Measurements from ENCODE around the gene CLSTN3.

CLSTN3 gene

GRCh38 chr12:7128681-7129286, 1.4 kb upstream of the CLSTN3 start, which contains the start of gene RBP5:
RBP5 (minus strand) TSS chr12:7128889; CDS start chr12:7128775, 114 bp downstream.
- DNase-seq = no peak

GRCh38 chr12:7129287-7129871, 792 bp upstream of the CLSTN3 start:
- no peak for DNase-seq

DNA sequence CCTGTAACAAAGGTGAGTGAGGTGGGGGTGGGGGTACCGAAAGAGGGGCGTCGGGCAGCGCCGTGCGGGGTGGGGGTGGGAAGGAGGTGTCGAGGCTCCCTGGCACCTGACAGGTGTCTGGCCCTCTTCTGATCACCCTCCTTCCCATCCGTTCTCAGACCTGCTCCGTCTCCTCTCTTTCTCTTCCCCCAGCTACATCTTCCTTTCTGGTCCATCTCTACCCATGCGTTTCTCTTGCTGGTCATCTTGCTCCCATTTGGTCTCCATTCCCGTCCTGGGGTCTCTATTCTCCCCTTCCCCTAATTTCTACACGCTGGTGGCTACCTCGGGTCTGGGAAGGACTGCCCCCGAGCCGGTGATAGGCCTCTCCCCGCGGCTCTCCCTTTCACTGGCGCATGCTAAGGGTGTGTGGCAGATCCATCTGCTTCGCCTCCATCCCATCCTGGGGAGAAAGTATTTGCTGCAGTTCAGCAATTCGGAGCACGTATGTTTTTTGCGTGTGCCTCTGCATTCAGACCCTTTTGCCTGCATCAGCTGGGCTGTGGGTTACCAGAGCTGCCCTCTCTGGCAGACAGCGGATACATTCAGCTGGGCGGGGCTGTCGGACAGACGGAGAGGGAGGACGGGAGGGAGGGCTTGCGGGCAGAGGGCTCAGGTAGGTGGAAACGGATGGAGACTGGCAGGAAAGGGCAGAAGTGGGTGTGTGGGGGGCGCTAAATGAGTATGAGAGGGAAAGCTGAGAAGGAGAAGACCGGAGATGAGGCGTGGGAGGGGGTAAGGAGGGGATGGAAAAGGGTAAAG, 730 bp downstream of the CLSTN3 start:
- no peak for DNase-seq

DNA sequence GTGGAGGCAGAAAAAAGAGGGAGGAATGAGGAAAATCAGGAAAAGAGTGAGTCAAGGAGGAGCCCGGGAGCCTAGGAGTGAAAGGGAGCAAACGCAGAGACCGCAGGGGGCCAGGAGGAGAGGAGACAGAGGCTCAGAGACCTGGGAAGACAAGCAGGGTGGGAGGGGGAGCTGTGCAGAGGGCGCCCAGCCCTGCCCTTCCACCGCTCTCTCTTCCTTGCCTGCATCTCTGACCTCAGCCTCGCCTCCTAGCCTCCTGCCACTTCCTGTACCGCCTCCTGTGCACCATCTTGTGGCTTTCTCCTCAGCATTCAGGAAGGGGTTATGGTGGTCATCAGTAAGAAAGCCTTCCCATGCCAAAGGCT, 1.3 kb downstream of the CLSTN3 start:
- DNase-seq = no peak

- no peak for DNase-seq
Measured at GRCh38 chr12:7134396-7135166, 4.4 kb downstream of the CLSTN3 start.

GRCh38 chr12:7136071-7136470, 5.9 kb downstream of the CLSTN3 start:
- no peak for DNase-seq

GRCh38 chr12:7136676-7137075, 6.5 kb downstream of the CLSTN3 start:
- DNase-seq = no peak

DNA sequence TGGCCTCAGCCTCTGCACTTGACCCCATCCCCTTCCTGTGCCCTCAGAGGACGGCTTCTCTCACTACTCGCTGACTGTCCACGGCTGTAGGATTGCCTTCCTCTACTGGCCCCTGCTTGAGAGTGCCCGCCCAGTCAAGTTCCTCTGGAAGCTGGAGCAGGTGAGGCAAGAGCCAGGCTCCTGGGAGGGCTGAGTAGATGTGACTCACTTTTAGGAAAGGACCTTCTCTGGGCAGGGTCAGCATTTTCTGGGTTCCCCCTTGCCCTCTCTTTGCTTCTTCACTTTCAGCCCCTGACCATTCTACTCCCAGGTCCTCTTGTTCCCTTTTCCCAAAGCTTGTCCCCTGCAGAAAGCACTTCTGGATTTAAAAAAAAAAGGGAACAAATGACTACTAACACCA, 7.7 kb downstream of the CLSTN3 start:
- no peak for DNase-seq

DNA sequence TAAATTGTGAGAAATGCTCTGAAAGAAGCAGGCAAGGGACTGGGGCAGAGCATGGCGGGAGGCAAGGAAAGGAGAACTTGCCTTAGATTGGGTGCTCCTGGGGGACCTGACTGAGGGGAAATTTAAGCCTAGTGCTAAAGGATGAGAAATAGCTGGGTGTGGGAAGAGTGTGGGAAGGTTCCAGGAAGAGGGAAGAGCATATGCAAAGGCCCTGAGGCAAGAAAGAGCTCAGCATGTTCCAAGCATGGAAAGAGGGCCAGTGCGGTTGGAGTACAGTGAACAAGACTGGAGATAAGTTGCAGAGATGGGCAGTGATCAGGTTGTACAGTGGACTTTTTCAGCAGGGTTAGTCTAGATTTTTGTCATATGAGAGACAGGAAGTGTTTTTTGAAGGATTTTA, 9.0 kb downstream of the CLSTN3 start:
- no peak for DNase-seq

- no peak for DNase-seq
Measured at GRCh38 chr12:7141351-7142005, 11.3 kb downstream of the CLSTN3 start.

DNA sequence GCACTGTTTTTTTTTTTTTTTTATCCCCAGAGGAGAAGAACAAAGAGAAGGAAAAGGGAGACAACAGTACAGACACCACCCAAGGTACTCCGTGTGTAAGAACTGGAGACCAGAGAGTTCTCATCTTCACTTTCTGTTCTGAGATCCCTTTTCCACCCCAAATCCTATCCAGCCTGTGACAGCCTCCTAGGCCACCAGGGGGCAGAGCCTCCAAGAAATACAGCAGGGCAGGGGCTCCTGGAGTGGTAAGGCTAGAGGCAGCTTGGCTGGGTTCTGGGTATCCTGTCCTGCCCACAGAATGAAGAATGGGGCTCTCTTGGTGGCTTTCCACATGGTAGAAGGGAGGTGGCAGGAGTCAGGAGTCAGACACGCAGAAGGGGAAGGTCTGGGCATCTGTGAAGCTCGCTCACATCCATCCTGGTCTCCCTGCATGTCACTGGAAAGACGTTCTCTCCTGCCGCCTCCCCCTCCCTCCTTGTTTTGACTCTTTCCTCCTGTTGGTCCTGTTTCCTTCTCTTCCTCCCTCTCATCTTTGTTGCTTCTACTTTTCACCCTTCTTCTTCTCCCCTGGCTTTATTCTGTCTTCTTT, 12.0 kb downstream of the CLSTN3 start:
- no peak for DNase-seq

DNA sequence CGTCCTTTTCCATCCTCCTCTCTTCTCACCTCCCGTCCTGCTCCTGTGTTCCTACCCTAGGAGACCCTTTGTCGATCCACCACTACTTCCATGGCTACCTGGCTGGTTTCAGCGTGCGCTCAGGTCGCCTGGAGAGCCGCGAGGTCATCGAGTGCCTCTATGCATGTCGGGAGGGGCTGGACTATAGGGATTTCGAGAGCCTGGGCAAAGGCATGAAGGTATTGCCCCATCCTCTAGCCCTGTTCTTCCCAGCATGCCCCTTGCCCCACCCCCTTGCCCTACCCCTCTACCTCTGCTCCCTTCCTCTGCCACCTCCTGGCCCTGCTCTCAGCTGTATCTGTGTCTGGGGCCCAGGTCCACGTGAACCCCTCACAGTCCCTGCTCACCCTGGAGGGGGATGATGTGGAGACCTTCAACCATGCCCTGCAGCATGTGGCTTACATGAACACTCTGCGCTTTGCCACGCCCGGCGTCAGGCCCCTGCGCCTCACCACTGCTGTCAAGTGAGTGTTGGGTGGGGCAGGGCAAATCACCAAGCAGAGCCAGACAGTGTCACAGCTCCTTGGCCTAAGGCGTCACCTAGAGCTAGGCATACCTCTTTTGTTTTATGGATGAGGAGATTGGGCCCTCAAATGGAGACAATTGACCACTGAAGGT, 12.8 kb downstream of the CLSTN3 start:
- no peak for DNase-seq

- DNase-seq = no peak
Measured at GRCh38 chr12:7143564-7143963, 13.4 kb downstream of the CLSTN3 start.

DNA sequence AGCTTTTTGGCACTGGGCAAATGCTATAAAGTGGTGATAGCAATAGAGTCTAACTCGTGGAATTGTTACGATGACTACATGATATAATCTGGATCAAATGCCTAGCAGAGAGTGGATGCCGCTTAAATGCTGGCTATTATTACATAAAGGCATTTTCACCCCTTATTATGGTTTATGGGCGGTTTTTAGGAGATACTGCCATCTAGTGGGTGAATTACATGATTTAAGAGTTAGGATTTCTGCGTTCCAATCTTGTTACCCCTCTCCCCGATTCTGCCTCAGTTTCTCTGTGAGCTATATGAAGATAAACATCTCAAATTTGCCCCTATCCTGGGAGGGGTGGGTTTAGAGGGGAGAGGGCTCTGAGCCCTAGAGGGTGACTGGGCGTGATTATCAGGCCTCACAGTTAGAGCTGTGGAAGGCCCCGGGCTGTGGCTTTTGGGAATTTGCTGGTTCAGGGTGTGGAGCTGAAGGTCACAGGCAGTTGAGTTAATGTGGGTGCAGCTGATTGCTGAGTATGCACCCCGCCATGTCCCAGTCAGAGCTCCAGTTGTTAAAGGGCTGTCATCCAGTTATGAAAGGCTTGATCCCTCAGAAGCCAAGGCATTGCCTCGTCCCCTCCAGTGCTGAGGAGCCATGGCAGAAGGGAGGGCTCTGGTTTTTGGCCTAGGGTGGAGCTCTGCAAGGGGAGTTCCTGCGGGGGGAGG, 14.4 kb downstream of the CLSTN3 start:
- no peak for DNase-seq

- DNase-seq = no peak
Measured at GRCh38 chr12:7145671-7146070, 15.5 kb downstream of the CLSTN3 start.

DNA sequence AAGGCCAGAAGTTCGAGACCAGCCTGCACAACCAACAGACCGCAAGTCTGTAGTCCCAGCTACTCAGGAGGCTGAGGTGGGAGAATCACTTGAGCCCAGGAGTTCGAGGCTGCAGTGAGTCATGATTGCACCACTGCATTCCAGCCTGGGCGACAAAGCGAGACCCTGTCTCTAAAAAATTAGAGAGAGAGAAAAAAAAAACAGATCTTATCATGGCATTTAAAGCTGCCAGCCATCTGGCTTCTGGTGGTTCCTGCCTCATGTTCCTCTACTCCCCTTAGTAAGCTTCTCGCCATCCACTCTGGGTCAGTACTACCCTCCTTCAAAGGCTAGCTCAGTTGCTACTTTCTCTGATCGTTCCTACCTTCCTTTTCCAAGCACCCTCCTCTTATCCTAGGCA, 16.1 kb downstream of the CLSTN3 start:
- no peak for DNase-seq

DNA sequence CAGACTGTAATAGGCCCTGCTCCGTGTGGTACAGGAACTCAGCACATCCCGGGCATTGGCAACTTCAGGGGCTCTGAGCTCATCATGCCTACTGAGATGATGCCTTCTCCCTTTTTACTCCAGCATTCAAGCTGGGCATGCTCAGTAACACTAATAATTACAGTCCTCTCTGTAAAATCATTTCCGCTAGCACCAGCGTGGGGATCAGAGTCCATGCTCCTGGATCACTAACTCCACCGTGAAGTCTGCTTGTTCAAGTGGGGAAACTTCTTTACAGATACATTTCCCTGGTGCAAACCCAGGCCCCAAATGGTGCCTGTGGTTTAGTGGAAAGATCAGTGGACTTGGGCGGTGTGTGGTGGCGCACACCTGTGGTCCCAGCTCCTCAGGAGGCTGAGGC, 16.7 kb downstream of the CLSTN3 start:
- DNase-seq = no peak

DNA sequence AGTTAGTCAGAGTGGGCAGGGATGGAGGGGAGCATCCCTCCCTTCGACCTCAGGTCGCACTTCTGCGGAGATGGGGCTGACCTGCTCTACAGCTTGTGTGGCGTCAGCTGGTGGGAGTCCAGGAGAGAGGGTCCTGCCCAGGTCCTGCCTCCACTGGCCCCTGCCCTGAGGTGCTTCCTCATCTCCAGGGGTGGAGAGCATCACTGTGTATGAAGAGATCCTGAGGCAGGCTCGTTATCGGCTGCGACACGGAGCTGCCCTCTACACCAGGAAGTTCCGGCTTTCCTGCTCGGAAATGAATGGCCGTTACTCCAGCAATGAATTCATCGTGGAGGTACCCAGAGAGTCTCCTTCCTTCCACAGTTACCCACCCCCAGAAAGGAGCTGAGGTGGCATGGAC, 20.2 kb downstream of the CLSTN3 start:
- DNase-seq = no peak

- DNase-seq = no peak
Measured at GRCh38 chr12:7150841-7151240, 20.7 kb downstream of the CLSTN3 start.

DNA sequence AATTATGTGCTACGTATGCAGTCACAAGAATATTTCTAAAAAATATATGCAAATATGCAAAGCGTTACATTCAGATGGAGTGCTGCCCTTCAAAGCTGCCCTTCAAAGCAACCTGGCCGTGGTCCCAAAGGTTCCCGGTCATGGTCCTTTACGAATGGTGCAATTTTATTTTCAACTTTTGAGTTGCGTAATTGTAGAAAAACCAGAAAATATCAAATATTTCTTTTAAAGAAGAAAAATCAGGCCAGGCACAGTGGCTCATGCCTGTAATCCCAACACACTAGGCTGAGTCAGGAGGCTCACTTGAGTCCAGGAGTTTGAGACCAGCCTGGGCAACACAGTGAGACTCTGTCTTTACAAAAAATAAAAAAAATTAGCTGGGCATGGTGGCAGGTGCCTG, 21.4 kb downstream of the CLSTN3 start:
- DNase-seq = no peak

DNA sequence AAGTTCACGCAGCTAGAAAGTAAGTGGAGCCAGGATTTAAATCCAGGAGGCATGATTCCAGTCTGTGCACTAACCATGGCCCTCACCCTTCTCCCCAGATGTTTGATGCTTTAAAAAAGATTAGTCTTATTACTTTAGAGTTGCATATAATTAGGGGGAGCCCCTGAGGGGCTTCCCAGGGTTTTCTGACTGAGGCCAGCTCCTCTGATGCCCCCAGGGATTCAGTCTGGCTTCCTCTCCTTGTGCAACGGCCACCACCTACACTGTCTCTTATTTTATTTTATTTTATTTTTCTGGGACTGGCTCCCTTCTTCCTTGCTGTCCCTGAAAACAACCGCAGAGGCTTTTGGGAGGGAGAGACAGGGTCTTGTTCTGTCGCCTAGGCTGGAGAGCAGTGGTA, 22.6 kb downstream of the CLSTN3 start:
- no peak for DNase-seq

Data from SHP77 treated with DMSO at 0.1 percent for 48 hours (cell line).